K562 (cell line): ENCODE measurements around the gene GUK1. TPM values are rescaled to one million over a fixed set of nuclear protein-coding genes. Genes with fewer than 3 reads are reported as not detected.

Experiments
- CHD4 ChIP-seq: fragments of 200-600 bp; sonication (generic); IDR thresholded peaks from 3 replicates; pipeline ENCODE4 v1.6.1; 2012; ENCODE audit warnings: low read depth, mild to moderate bottlenecking, mixed read lengths, low read length, inconsistent platforms; ENCODE audit not compliant: insufficient read depth, insufficient replicate concordance, poor library complexity, severe bottlenecking
- JUNB ChIP-seq: fragments of 450-650 bp; formaldehyde crosslinking; conservative IDR thresholded peaks from 2 replicates; pipeline ENCODE4 v1.4.0; 2020; ENCODE audit warnings: mild to moderate bottlenecking
- PCBP1 ChIP-seq: fragments of 200-400 bp; formaldehyde crosslinking; IDR thresholded peaks from 2 replicates; pipeline ENCODE4 v1.6.1; 2018; ENCODE audit warnings: mild to moderate bottlenecking, low read depth, low read length; ENCODE audit not compliant: poor library complexity, severe bottlenecking
- POLR2H ChIP-seq: IDR thresholded peaks from 2 replicates; pipeline ENCODE4 v1.6.1; 2016; ENCODE audit warnings: missing genetic modification characterization, low read depth, mild to moderate bottlenecking, control low read depth, missing compliant biosample characterization, moderate library complexity
- RBM14 ChIP-seq: fragments of 200-400 bp; formaldehyde crosslinking; IDR thresholded peaks from 2 replicates; pipeline ENCODE4 v1.6.1; 2018; ENCODE audit warnings: low read depth, mild to moderate bottlenecking, low read length, moderate library complexity, borderline replicate concordance; ENCODE audit not compliant: insufficient read depth
- SETDB1 ChIP-seq: IDR thresholded peaks from one replicate; pipeline ENCODE4 v1.6.1; 2012; ENCODE audit warnings: low read length, control low read depth, inconsistent platforms
- SIX5 ChIP-seq, 2 experiments: IDR thresholded peaks; 2 replicates each; pipeline ENCODE4 v1.6.1; 2011; ENCODE audit warnings: low read length in 2 of 2, borderline replicate concordance in 1 of 2, low read depth in 1 of 2, mild to moderate bottlenecking in 1 of 2, moderate library complexity in 1 of 2; ENCODE audit not compliant: insufficient read depth in 1 of 2
- TGIF2 ChIP-seq: sonication (generic); formaldehyde crosslinking; IDR thresholded peaks from 2 replicates; pipeline ENCODE4 v1.8.1; 2022; ENCODE audit warnings: mild to moderate bottlenecking, missing genetic modification reagents, moderate library complexity
- ZC3H8 ChIP-seq: fragments of 450-650 bp; IDR thresholded peaks from 2 replicates; pipeline ENCODE4 v1.6.1; 2017
- ZNF24 ChIP-seq: fragments of 450-650 bp; IDR thresholded peaks from 2 replicates; pipeline ENCODE4 v1.6.1; 2016
- ZNF347 ChIP-seq: fragments of 450-650 bp; formaldehyde crosslinking; IDR thresholded peaks from 2 replicates; pipeline ENCODE4 v1.4.0; 2020; ENCODE audit warnings: low read depth, mild to moderate bottlenecking, moderate library complexity
- ZNF584 ChIP-seq: fragments of 200-800 bp; sonication (Bioruptor generic); IDR thresholded peaks from 2 replicates; pipeline ENCODE4 v1.6.1; 2016; ENCODE audit warnings: low read depth, mild to moderate bottlenecking, missing genetic modification characterization, missing compliant biosample characterization
- ZNF668 ChIP-seq: fragments of 250-450 bp; sonication (Bioruptor Pico); IDR thresholded peaks from 2 replicates; pipeline ENCODE4 v1.8.0; 2022; ENCODE audit warnings: mild to moderate bottlenecking, inconsistent platforms
- polyA plus RNA-seq, 8 experiments: library from polyadenylated mRNA; depleted of rRNA in 4 of 8; stranded (reverse) in 5 of 8; unstranded in 3 of 8; fragments of >200 nt; fragmentation: Nextera tagmentation in 2 of 8; fragmentation: Illumina TruSeq in 1 of 8; extraction: Ambion mirVana in 2 of 8; extraction: Trizol in 1 of 8; gene quantifications; 2 replicates each; pipeline versions ENCODE4 v1.2.1 to v1.2.3, GENCODE V29; 2011 to 2014; ENCODE audit warnings: inconsistent platforms in 1 of 8, missing spikeins in 1 of 8
- total RNA-seq, 7 experiments: library from RNA; depleted of rRNA in 6 of 7; stranded (reverse); fragments of >200 nt in 6 of 7; fragmentation: Illumina TruSeq in 2 of 7; extraction: Trizol in 2 of 7; gene quantifications; 2 replicates each; pipeline versions ENCODE4 v1.2.1 to v1.2.3, GENCODE V29; 2011 to 2021; ENCODE audit warnings: low replicate concordance in 1 of 7
- TF ChIP-seq, protein P1 (sequence below), 2 experiments: fragments of 450-650 bp; IDR thresholded peaks; 2 replicates each; pipeline ENCODE4 v1.6.1; 2018; ENCODE audit warnings: mild to moderate bottlenecking in 2 of 2, low read depth in 1 of 2; ENCODE audit not compliant: partially characterized antibody in 2 of 2
- TF ChIP-seq, protein P2 (sequence below): sonication (generic); formaldehyde crosslinking; IDR thresholded peaks from 2 replicates; pipeline ENCODE4 v1.9.0; 2022; ENCODE audit warnings: mild to moderate bottlenecking, missing genetic modification reagents
- TF ChIP-seq, protein P3 (sequence below), 2 experiments: fragments of 450-650 bp; conservative IDR thresholded peaks; 2 replicates each; pipeline ENCODE4 v1.6.1; 2017; ENCODE audit warnings: mild to moderate bottlenecking in 2 of 2, moderate library complexity in 2 of 2
- TF ChIP-seq, protein P4 (sequence below): IDR thresholded peaks from 3 replicates; pipeline ENCODE4 v1.6.1; 2011; ENCODE audit warnings: borderline replicate concordance, mild to moderate bottlenecking; ENCODE audit not compliant: insufficient read length, insufficient read depth
- TF ChIP-seq, protein P5 (sequence below): fragments of 450-650 bp; IDR thresholded peaks from 2 replicates; pipeline ENCODE4 v1.6.1; 2016; ENCODE audit warnings: antibody characterized with exemption

GUK1 gene
- total and polyA plus RNA-seq, 9 of the 15 experiments (the other 6 are each of a cell fraction or from before 2014, with no cell fraction given), result 7.0 to 331 (median 132) TPM

DNA sequence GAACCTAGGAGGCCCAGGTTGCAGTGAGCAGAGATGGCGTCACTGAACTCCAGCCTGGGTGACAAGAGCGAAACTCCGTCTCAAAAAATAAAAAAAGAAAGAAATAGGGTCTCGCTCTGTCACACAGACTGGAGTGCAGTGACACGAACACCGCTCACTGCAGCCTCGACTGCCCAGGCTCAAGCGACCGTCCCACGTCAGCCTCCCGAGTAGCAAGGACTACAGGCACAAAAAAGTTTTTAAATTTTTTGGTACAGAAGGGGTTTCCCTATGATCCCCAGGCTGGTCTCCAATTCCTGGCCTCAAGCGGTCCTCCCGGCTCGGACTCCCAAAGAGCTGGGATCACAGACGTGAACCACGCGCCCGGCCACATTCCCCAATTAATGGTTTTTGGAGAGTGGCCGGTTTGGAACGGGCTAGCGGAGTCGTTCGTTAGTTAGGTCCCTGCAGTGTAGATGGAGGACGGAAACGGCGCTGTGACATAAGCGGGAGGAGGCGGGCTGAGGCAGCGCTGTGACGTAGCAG is 611 bp upstream of the GUK1 start (continued):
- TF ChIP-seq, protein P1, sequence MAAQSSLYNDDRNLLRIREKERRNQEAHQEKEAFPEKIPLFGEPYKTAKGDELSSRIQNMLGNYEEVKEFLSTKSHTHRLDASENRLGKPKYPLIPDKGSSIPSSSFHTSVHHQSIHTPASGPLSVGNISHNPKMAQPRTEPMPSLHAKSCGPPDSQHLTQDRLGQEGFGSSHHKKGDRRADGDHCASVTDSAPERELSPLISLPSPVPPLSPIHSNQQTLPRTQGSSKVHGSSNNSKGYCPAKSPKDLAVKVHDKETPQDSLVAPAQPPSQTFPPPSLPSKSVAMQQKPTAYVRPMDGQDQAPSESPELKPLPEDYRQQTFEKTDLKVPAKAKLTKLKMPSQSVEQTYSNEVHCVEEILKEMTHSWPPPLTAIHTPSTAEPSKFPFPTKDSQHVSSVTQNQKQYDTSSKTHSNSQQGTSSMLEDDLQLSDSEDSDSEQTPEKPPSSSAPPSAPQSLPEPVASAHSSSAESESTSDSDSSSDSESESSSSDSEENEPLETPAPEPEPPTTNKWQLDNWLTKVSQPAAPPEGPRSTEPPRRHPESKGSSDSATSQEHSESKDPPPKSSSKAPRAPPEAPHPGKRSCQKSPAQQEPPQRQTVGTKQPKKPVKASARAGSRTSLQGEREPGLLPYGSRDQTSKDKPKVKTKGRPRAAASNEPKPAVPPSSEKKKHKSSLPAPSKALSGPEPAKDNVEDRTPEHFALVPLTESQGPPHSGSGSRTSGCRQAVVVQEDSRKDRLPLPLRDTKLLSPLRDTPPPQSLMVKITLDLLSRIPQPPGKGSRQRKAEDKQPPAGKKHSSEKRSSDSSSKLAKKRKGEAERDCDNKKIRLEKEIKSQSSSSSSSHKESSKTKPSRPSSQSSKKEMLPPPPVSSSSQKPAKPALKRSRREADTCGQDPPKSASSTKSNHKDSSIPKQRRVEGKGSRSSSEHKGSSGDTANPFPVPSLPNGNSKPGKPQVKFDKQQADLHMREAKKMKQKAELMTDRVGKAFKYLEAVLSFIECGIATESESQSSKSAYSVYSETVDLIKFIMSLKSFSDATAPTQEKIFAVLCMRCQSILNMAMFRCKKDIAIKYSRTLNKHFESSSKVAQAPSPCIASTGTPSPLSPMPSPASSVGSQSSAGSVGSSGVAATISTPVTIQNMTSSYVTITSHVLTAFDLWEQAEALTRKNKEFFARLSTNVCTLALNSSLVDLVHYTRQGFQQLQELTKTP (IDR thresholded peaks at IDR 0.05; ENCODE audit: low read depth in 1 of 2, partially characterized antibody in 2 of 2), result peak in 1 of 2 experiments; percentile 57
- TF ChIP-seq JUNB (CRISPR knock-in tag) (no peak), POLR2H (tag) (peak; percentile 84), SETDB1 (no peak), PCBP1 (no peak), ZNF347 (no peak), ZNF668 (no peak), TGIF2 (CRISPR knock-in tag) (no peak), SIX5 (IDR thresholded peaks at IDR 0.05; ENCODE audit: borderline replicate concordance in 1 of 2, insufficient read depth in 1 of 2, low read depth in 1 of 2, low read length in 2 of 2) (no peak), ZNF584 (CRISPR knock-in tag) (no peak), RBM14 (no peak), ZNF24 (0 out of 2 replicates have a peak, but pooled peaks have one; percentile 20), CHD4 (no peak), ZC3H8 (no peak)
- TF ChIP-seq, protein P2, sequence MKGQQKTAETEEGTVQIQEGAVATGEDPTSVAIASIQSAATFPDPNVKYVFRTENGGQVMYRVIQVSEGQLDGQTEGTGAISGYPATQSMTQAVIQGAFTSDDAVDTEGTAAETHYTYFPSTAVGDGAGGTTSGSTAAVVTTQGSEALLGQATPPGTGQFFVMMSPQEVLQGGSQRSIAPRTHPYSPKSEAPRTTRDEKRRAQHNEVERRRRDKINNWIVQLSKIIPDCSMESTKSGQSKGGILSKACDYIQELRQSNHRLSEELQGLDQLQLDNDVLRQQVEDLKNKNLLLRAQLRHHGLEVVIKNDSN (CRISPR knock-in tag), result no peak
- TF ChIP-seq, protein P3, sequence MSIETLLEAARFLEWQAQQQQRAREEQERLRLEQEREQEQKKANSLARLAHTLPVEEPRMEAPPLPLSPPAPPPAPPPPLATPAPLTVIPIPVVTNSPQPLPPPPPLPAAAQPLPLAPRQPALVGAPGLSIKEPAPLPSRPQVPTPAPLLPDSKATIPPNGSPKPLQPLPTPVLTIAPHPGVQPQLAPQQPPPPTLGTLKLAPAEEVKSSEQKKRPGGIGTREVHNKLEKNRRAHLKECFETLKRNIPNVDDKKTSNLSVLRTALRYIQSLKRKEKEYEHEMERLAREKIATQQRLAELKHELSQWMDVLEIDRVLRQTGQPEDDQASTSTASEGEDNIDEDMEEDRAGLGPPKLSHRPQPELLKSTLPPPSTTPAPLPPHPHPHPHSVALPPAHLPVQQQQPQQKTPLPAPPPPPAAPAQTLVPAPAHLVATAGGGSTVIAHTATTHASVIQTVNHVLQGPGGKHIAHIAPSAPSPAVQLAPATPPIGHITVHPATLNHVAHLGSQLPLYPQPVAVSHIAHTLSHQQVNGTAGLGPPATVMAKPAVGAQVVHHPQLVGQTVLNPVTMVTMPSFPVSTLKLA (conservative IDR thresholded peaks at IDR 0.05), result no peak
- TF ChIP-seq, protein P4, sequence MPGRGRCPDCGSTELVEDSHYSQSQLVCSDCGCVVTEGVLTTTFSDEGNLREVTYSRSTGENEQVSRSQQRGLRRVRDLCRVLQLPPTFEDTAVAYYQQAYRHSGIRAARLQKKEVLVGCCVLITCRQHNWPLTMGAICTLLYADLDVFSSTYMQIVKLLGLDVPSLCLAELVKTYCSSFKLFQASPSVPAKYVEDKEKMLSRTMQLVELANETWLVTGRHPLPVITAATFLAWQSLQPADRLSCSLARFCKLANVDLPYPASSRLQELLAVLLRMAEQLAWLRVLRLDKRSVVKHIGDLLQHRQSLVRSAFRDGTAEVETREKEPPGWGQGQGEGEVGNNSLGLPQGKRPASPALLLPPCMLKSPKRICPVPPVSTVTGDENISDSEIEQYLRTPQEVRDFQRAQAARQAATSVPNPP, result no peak
- TF ChIP-seq, protein P5, sequence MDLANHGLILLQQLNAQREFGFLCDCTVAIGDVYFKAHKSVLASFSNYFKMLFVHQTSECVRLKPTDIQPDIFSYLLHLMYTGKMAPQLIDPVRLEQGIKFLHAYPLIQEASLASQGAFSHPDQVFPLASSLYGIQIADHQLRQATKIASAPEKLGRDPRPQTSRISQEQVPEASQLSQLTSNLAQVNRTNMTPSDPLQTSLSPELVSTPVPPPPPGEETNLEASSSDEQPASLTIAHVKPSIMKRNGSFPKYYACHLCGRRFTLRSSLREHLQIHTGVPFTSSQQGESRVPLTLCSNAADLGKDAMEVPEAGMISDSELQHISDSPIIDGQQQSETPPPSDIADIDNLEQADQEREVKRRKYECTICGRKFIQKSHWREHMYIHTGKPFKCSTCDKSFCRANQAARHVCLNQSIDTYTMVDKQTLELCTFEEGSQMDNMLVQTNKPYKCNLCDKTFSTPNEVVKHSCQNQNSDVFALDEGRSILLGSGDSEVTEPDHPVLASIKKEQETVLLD, result no peak; the same call in 1 of the 2 replicates
